HG02885 (cell line): ENCODE results near the gene CRIP3.

ENCODE experiments used
- ATAC-seq: cut with Tn5 transposase; IDR thresholded peaks from one replicate; pipeline ENCODE4 v1.9.1; 2021; ENCODE audit warnings: mild to moderate bottlenecking; ENCODE audit not compliant: unreplicated experiment, poor library complexity

Gene CRIP3

DNA sequence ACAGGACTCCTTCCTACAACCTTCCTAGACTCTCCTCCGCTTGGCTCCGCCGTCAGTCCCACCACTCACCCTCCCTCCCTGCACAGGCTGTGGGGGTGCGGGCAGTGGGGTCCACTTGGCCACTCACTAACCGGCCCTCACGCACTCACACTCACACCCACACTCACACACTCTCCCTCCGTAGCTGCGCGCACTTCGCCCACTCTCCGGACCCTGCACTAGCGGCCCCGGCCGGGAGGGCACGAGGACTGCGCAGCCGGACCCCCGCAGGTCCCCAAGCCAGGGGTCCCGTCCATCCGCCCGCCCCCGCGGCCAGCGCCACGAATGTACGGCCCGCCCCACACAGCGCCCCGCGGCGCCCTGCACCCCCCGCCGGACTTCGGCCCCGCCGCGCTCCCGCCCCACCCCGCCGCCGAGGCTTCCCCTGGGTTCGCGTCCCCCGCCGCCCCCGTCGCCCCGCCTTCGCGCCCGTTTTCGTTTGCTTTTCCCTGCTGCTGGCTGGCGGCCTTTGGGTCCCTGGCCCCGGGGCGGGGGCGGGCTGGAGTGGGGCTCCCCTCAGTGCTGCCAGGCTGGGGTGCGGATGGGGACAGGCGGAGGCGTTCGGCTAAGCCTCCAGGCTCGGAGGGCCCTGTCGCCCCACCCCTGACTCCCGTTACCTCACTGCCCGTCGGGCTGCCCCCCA is 33.6 kb downstream of the CRIP3 start:
- no peak for ATAC-seq

DNA sequence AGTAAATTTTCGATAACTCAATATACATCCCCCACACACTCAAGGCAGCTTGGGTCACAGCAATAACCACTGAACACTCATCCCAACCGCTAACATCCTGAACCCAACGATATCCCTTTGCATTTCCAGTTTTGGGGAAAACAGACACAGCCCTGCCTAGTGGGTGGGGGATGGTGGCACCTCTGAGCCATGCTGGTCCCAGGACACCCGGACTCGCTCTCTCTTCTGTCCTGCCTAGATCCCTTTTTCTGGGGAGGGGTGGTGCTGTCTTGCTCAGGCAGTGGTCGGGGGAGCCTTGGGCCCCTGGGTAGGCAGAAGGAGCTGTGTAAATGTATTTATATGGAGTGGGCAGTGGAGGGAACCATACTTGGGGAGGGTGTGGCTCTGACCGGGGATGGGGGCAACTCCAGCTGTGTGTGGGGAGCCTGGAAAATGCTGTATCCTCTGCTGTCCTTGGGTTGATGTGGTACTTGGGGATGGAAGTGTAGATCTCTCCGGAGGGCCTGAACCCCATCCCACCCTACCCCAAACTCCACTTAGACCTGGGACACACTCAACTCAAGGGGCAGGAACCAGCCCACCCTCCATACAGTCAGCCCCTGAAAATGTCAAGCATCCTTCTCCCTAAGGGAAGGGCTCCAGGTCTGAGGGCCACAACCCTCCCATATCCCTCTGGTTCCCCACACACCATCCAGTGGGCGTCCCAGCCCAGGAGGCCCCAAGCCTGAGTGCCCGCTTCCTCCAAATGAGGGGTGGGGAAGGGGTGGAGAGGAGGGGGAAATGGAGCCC is 34.3 kb downstream of the CRIP3 start:
- ATAC-seq, result no peak

DNA sequence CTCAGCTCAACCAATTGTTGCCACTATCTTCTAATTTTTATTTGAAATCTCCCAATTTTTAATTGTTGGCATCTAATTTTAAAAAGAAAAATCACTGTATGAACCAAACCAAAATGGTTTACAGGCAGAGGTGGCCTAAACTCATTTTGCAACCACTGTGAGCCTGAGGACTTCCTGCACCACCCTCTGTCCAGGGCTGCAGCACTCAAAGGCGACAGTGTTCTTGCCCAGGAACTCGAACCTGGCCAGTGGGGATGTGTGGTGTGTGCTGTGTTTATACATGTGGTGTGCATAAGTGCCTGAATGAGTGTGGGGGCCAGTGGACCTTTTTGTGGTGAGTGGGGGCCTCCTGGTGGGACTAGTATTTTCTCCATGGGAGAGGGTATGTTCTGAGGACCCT is 34.9 kb downstream of the CRIP3 start:
- ATAC-seq, result no peak

DNA sequence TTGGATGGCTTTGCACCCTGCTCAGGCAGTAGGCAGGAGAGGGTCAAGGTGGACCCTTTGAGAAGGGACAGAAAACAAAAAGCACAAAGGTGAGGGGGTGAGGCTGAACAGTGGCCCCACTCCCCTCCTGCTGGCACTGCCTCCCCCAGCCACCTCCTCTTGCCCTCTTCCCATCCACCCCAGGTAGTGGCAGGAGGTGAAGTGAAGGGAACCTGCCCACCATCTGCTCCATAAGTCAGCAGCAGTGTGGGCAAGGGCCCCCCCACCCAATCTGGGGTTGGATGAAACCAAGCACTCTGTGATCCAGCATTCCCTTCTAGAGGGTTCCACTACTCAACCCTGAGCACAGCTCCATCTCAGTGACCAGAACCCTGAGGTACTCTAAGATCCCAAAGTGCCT is 36.7 kb downstream of the CRIP3 start:
- ATAC-seq, result no peak

DNA sequence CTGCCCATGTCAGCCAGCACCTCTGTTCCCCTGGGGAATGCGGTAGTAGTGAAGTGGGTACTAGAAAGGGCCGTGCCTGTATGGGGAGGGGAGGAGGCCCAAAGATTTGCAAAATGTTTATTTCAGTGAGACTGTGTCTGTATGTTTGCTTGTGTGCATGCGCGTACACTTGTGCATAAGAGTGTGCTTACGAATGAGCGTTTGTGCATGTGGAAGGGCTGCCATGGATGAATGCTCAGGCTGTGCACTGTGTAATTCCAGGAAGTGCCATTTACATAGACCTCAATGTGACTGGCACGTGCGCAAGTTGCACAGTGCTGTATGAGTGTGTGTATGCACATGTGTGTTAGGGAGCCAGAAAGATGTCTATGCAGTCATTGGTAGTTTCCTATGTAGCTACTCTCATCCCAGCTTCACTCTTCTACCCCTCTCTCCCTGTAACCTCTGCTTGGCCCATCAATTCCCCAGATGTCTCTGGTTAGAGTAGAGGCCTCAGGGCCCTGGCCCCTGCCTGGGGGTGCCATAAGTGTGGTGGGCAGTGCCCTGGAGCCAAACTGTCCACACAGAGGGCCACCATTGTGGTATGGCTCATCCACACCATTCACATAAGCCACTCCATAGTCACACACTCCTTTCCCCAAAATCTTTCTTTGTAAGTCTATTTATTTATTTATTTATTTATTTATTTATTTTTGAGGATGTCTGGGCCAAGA is 37.4 kb downstream of the CRIP3 start:
- ATAC-seq, result no peak

DNA sequence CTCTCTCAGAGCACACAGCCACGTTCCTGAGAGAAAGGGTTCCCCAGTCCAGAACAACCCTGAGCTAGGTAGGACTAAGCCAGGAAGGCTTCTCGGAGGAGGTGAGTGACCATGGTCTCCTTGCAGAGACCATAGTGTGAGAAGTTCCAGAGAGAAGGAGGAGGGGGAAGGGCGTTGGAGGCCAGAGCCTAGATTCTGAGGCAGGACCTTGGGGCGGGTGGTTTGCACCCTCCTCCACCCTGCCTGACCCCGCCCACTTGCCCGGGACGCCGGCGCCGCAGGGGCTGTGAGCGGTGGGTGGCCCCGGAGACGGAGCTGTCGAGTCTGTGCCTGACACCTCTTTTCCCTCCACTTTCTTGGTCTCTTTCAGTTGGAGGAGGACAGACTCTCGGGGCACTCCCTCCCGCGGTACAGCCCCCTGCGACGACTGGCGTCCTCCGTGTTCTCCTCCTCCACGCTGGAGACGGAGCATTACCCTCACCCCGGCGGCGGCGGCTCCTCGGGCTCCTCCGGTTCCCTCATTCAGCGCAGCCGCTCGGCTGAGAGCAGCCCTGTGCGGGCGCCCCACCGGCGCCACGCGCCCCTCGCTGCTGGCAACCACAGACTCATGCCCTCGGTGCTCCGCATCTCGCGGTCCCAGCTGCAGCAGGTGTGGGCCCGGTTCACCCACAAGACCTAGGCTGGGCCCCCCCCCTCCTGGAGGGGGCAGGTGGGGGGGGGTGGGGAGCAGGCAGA is 39.2 kb downstream of the CRIP3 start:
- ATAC-seq, result no peak

DNA sequence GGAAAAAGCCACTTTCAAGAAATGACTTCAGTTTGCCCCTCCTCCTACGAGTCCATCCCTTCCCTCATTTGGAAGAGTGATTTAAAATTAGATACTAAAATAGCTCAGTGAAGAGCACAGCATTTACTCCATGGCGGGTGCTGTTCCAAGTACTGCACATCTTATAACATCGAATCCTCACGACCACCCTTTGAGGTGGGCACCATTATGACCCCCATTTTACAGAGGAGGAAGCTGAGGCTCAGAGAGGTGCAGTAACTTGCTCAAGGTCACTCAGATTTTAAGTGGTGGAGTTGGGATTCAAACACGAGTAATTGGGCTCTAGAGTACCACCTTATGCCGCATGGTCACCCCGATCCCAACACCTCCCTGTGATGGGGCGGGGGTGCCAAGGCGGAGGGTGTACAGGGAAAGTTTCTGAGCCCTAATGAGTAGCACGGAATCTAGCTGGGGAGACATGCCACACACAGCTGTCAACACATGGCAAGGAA is 39.8 kb downstream of the CRIP3 start:
- ATAC-seq, result no peak

DNA sequence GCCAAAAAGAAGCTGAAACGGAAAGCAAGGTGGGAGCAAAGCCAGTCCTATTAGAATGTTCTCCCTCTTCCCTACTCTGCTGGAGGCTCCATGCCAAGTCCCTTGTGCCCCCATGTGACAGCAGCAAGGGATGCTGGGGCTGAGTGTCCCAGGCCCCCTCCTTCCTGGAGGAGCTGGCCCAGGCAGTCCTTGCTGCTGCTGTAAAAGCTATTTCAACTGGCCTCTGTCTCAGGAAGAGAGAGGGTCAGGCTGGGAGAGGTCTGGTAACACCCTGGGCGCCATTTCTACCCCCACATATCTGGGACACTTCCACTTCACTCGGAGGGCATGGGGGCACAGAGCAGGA is 40.3 kb downstream of the CRIP3 start:
- ATAC-seq, result no peak

DNA sequence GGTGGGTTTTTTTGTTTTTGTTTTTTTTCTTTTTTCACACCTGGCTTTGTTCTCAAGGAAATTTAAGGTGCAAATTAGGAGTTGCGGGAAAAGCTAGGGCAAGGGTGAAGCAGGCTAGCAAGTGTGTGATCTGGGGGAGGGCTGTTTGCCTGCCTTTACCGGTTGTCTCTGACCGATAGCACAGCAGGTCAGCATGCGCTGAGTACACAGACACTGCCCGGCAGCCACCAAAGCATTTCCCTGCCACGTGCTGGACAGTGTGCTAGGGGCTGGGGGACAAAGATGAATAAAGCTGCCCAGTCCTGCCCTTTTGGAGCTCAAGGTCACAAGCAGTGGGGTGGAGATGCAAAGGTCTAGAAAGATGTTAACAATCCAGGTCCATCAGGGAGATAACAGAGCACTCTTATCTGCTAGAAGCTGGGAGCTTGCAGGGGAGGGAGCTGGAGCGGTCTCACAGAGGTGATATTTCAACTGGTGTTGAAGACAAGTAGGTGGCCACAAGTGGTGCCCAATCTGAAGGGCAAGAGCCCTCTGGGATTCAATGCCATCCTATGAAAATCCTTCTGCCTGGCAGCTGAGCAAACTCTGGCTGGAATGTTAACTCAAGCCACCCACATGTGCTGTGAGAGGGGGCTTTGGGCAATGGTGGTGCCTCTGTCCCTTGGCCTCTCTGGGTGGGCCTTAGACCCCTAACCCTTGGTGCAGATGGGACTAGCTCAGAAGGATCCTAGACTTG is 40.8 kb downstream of the CRIP3 start:
- ATAC-seq, result no peak

DNA sequence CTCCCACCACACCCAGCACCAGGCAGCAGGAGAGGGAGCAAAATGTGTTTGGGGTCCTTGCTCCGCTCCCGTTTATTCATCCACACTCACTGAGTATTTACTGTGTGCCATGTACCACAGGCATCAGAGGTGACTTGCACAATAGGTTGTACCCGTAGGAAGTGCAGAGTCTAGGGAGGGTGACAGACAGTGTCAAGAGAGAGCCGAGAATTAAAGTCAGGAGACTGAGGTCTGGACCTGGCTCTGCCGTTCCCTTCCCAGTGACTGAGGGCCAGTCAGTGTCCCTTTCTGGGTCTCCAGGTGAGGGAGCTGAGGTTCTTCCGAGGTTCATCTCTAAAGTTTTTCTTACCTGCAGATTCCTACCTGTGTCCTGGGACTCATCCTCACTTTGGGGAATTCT is 43.1 kb downstream of the CRIP3 start:
- no peak for ATAC-seq

DNA sequence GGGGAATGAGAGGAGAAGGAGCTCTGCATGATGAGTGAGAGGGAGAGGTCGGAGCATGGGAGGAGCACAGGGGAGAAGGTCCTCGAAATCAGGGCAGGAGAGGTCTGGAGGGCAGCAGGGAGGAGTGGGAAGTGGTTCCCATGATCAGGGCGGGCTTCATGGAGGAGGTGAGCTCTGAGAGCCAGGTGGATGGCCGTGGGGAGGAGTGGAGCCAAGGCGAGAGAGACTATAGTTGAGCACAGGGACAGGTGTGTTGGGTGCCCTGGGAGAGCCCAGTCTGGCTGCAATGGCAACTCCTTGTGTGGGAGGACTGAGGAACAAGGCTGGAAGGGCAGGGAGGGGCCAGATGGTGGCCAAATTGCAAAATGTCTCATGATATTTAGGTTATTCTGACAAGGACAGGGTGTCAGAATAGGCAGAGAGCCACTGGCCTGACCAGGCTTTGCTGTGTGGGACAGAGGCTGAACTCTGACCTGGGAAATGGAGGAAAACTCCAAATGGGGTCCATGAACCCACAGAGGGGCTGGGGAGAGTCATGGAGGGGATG is 44.0 kb downstream of the CRIP3 start:
- no peak for ATAC-seq

DNA sequence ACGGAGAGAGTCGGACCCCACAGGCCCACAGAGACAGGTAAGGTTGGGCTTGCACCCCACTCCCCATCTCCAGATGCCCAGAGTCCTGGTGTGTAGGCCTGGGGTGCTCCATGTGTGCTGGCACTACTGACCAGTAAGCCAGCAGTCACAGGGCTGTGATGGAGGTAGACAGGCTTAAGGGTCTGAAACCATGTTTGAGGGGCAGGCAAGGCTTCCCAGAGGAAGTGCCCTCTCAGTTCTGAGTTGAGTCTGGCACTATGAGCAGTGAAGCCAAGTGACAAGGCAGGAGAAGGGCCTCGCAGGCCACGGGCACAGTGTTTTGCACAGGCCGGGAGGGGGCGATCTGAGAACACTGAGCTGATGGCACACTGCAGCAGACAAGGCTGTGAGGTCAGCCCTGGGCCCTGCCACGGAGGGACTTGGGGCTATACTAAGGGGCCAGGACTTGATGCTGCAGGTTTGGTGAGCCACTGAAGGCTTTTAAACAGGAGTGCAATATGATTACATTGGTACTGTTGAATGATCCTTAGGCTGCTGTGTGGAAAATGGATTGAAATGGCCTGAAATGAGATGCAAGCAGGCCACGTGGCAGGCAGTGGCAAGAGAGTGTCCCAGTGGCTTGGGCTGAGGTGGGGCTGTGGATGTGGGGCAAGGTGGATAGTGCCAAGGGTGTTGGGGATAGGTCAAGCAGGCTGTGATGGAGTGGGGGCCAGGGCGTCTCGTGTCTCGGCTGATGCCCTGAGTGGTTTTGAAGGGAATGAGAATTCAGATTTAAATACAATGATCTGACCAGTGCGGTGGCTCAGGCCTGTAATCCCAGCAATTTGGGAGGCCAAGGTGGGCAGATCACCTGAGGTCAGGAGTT is 45.1 kb downstream of the CRIP3 start:
- ATAC-seq, result peak; percentile 75

DNA sequence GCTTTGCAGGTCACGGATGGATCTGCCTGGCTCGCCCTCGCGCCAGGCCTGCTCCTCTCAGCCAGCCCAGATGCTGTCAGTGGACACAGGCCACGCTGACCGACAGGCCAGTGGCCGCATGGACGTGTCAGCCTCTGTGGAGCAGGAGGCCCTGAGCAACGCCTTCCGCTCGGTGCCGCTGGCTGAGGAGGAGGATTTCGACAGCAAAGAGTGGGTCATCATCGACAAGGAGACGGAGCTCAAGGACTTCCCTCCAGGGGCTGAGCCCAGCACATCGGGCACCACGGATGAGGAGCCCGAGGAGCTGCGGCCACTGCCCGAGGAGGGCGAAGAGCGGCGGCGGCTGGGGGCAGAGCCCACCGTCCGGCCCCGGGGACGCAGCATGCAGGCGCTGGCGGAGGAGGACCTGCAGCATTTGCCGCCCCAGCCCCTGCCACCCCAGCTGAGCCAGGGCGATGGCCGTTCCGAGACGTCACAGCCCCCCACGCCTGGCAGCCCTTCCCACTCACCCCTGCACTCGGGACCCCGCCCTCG is 45.8 kb downstream of the CRIP3 start:
- ATAC-seq, result no peak

DNA sequence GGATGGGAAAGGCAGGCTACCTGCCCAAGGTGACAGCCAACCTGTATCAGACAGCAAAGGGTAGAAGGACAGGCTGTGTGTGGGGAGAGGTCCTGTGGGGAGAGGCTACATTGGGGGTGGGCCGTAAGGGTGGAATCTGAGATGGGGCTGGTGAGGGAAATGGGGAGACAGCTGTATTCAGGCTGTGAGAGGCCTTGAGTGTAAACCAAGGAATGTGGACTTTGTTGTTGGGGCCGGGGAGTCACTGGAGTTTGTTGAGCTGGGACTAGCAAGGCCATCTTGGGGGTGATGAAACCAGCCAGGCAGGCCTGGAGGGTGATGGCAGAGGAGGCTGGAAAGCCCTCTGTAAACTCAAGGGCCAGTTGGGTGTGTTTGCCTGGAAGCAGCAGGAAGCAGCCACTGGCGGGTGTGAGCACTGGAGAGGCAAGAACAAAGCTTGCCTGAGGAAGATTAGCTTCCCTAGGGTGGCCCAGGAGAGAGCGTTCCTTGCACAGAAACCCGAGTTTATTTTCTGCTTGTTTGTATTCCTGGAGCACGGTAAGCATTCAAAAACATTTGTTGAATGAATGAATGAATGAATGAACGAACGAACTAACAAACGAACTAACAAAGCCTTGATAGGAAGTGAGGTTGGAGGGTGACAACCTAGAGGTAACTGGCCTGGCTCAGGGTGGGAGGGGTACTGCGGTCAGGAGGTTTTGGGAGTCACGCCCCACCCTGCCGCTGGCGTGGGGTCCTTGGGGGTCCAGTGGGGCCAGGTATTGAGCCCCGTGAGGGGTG is 46.4 kb downstream of the CRIP3 start:
- no peak for ATAC-seq

DNA sequence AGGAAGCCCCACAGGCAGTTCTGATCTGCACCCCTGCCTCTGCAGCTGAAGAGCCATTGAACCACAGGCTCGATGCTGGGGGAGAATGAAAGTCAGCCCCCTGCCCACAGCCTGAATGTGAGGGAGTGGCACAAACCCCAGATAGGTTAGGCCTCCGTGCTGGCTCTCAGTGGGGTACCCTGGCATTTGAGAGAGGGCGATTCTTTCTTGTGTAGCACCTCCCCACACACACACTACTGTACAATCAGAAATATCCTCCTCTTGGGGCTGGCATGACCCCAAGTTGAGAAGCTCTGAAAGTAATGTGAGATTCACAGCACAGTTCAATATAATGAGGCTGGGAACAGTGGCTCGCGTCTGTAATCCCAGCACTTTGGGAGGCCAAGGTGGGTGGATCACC is 47.4 kb downstream of the CRIP3 start:
- ATAC-seq, result no peak

DNA sequence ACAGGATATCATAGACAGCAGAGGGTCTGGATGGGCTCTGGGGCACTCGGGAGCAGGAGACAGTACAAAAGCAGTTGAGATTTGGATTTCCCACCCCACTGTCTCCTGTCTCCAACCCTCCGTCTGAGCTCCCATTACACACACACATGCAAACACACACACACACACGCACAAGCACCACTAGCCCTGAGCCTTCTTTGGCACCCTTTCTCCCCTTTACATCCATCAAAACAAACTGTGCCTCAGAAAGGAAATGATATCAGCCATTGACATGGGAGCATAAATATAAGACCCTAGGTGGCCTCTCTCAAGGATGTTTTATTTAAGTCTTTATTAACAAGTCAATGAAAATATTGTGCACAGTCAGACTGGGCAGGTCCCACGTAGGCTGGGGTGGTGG is 47.8 kb downstream of the CRIP3 start:
- ATAC-seq, result no peak

DNA sequence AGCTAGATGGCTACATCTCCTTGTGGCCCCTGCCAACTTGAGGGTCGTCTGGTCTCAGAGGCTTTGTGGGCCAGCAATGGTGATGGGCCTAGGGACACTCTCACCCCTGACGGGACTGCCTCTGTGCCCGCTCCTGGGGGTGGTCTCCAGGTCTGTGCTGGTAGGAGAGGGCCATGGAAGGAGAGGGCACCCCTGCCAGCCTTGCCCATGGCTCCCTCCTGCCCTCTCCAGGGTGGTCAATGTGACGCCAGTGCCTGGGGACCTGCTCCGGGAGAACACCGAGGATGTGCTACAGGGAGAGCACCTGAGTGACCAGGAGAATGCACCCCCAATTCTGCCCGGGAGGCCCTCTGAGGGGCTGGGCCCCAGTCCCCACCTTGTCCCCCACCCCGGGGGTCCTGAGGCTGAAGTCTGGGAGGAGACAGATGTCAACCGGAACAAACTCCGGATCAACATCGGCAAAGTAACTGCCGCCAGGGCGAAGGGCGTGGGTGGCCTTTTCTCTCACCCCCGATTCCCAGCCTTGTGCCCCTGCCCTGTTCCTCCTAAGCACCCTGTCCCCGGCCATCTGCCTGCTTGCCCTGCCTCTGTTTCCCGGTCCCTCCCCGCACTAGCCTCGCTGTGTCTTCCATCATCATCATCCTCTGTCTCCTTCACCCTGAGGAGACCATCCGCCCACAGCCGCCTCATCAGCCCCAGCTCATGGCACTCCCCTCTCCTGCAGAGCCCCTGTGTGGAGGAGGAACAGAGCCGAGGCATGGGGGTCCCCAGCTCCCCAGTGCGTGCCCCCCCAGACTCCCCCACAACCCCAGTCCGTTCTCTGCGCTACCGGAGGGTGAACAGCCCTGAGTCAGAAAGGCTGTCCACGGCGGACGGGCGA is 49.6 kb downstream of the CRIP3 start:
- ATAC-seq, result no peak
